Stimulated activated naive CD8-positive, alpha-beta T cell treated with anti-CD3 and anti-CD28 coated beads, Interleukin-15, Interleukin-2, amounts not matched to agents 100 ng/mL and 50 ng/mL, for 24 hours (primary cell): ENCODE data around the gene GNA15.

Experiments
- H3K27ac Mint-ChIP-seq: one replicate; pipeline ENCODE4 v1.8.0; 2021; ENCODE audit warnings: mild to moderate bottlenecking, mixed read lengths
- H3K27me3 Mint-ChIP-seq: one replicate; pipeline ENCODE4 v1.8.0; 2021; ENCODE audit warnings: mixed read lengths
- H3K36me3 Mint-ChIP-seq: one replicate; pipeline ENCODE4 v1.8.0; 2021; ENCODE audit warnings: low read depth, mixed read lengths
- H3K4me1 Mint-ChIP-seq: one replicate; pipeline ENCODE4 v1.8.0; 2021; ENCODE audit warnings: low read depth, mixed read lengths
- H3K4me3 Mint-ChIP-seq: one replicate; pipeline ENCODE4 v1.8.0; 2021; ENCODE audit warnings: mild to moderate bottlenecking, mixed read lengths
- H3K9me3 Mint-ChIP-seq: one replicate; pipeline ENCODE4 v1.8.0; 2021; ENCODE audit warnings: mixed read lengths

The GNA15 gene

DNA sequence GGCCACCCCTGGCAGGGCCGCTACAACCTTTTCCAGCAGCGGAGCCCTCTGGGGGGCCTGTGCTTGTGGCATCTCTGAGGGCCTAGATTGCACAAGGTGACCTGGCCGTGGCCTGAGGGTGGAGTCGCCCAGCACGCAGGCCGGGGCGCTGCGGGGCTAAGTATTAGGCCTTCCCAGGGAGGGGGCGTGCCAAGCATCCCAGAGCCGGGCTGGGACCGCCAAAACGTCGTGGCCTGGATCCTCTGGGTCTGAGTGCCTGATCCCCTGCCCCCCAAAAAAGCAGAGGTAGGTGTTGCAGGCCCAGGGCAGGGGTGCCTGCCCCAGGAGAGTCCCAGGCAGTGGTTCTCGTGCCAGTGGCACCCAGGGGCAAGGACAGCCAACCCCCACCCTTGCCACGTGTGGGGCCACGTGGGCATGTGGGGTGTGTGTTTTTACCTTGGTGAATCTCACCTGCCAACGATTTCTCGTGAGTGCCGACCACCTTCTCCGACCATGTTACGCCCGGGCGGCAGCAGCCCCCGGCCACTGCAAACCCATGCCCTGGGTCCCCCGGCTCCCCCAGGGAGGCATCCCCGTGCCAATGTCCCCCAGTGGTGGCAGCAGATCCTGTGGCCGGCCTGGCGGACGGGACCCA, 12.6 kb upstream of the GNA15 start:
- Mint-ChIP-seq H3K9me3 (no peaks in the 10 kb centered on the region), H3K27me3 (peaks cover 4% of the 10 kb centered on the region), H3K4me1 (peaks cover 4% of the 10 kb centered on the region), H3K27ac (no peak overlapping the region), H3K4me3 (no peak overlapping the region), H3K36me3 (no peaks in the 10 kb centered on the region)

DNA sequence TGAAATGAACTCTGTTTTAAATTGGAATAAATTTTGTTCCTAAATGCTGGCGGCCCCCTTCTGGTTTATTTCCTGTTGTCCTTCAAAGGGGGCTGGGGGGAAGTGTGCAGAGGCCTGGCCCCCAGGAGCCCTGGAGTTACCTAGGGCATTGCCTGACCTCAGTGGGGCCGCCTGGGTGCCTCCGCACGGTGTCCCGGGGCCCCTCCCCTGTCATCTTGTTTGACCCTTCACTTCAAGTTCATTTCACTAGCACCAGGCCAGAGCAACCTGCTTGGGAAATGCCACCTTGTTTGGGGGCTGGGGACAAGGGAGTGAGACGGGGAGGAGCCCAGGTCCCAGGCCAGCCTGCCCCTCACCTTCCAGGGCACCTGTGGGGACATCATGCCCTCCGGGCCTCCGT, 11.9 kb upstream of the GNA15 start:
- Mint-ChIP-seq H3K4me3 (no peak overlapping the region), H3K4me1 (peaks cover 4% of the 10 kb centered on the region), H3K27me3 (peaks cover 4% of the 10 kb centered on the region), H3K9me3 (no peaks in the 10 kb centered on the region), H3K36me3 (no peaks in the 10 kb centered on the region), H3K27ac (no peak overlapping the region)

DNA sequence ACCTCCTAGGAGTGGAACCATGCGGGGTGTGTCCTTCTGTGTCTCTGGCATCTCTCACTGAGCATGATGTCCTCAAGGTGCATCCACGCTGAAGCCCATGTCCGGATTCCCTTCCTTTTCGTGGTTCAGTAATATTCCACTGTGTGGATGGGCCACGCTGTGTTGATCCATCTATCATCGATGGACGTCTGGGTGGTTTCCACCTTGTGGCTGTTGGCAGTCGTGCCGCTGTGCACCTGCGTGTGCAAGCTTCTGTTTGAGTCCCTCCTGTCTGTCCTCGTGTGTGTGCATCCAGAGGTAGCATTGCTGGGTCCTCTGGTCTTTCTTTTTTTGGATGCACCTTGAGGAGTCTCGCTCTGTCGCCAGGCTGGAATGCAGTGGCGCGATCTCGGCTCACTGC, 11.2 kb upstream of the GNA15 start:
- peaks cover 4% of the 10 kb centered on the region for H3K27me3 Mint-ChIP-seq
- no peak overlapping the region for H3K4me3 Mint-ChIP-seq
- H3K4me1 Mint-ChIP-seq, result peaks cover 4% of the 10 kb centered on the region
- no peaks in the 10 kb centered on the region for H3K36me3 Mint-ChIP-seq
- H3K27ac Mint-ChIP-seq, result no peak overlapping the region
- no peaks in the 10 kb centered on the region for H3K9me3 Mint-ChIP-seq

DNA sequence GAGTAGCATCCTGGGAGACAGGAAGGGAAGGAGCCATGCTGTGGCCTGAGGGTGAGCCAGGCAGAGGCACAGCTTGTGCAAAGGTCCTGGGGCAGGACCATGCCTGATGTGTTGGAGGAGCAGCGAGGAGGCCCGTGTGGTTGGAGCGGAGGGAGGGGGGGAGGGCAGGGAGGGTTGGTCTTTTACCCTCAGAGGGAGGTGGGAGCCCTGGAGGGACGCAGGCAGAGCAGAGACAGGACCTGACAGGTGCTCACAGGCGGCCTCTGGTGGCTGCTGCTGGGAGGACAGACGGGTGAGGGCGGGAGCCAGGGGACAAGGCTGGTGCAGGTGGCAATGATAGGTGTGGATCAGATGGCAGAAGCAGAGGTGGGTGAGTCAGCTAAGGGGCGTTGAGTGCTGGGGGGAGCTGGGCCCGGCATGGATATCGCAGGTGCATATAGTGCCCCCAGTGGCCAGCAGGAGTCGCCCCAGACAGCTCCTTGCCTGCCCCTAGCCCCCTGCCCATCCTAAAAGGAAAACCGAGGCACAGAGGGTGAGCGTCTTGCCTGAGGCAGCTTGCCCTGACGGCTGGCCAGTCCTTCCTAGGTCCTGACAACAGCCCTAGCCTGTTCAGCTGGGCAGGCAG, 9.8 kb upstream of the GNA15 start:
- Mint-ChIP-seq H3K4me3 (no peak overlapping the region), H3K36me3 (no peaks in the 10 kb centered on the region), H3K4me1 (peaks cover 4% of the 10 kb centered on the region), H3K9me3 (no peaks in the 10 kb centered on the region), H3K27me3 (peaks cover 4% of the 10 kb centered on the region), H3K27ac (no peak overlapping the region)

DNA sequence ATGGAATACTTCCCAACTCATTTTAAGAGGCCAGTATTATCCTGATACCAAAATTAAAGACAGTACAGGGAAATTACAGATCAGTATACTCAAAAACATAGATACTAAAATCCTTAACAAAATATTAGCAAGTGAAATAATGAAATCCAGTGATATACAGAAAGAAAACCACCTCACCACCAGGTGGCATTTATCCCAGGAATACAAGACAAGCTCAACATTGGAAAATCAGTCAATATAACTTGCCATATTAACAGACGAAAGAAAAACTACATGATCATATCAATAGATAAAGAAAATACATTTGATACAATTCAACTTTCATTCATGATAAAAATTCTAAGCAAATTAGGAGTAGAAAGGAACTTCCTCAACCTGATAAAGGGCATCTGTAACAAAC, 6.7 kb upstream of the GNA15 start:
- Mint-ChIP-seq H3K4me3 (no peak overlapping the region), H3K9me3 (no peaks in the 10 kb centered on the region), H3K4me1 (peaks cover 24% of the 10 kb centered on the region), H3K27me3 (peaks cover 4% of the 10 kb centered on the region), H3K27ac (no peak overlapping the region), H3K36me3 (no peaks in the 10 kb centered on the region)

DNA sequence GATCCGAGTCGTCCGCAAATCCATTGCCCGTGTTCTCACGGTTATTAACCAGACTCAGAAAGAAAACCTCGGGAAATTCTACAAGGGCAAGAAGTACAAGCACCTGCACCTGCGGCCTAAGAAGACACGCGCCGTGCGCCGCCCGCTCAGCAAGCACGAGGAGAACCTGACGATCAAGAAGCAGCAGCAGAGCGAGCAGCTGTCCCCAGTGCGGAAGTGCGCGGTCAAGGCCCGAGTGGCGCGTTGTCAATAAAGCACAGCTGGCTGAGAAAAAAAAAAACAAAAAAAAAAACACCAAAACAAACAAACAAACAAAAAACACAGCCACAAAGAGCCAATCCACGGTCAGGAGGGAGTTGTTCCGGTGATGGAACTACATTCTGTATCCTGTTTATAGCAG, 4.7 kb upstream of the GNA15 start:
- Mint-ChIP-seq H3K4me1 (peaks cover 25% of the 10 kb centered on the region), H3K9me3 (no peaks in the 10 kb centered on the region), H3K27me3 (no peaks in the 10 kb centered on the region), H3K4me3 (no peak overlapping the region), H3K36me3 (no peaks in the 10 kb centered on the region), H3K27ac (no peak overlapping the region)

DNA sequence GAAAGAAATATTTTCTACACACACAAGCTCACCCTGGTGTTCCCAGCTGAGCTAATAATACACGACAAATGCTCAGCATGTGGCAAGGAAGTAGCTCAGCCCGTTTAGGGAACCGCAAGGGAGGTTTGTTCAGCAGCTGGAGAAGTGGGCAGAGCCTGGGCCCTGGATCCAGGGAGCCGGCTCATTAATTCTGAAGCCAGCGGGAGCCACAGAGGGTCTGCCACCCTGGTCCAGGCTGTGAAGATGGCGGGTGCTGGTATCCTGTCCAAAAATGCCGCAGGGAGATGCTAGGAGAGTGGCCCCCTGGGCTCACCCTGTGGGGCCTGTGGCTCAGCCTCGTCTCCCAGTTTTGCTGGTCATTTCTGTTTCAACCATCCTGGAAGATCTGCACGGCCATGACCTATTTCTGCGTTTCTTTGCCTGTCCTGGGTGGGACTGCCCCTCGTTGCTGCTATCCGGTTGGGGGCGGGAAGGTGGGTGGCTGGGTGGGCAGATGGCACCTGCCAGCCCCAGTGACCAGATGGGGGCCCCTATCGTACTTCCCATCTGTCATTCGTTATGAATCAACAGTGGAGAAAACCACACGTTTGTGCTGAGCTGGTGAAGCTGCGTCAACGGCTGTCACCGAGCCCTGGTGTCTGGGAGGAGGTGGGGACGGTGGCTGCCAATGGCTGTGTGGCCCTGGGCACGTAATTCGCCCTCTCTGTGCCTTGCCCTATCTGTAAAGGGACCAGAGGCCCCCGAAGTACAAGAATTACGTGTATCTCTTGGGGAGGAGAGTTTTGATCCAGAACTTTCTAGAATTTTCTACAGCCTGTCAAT, 2.7 kb upstream of the GNA15 start:
- peaks cover 5% of the 10 kb centered on the region for H3K27me3 Mint-ChIP-seq
- peak overlapping the region; percentile 88 for H3K27ac Mint-ChIP-seq
- peak overlapping the region; percentile 56 for H3K4me3 Mint-ChIP-seq
- no peaks in the 10 kb centered on the region for H3K36me3 Mint-ChIP-seq
- H3K4me1 Mint-ChIP-seq, result peaks cover 33% of the 10 kb centered on the region
- no peaks in the 10 kb centered on the region for H3K9me3 Mint-ChIP-seq

DNA sequence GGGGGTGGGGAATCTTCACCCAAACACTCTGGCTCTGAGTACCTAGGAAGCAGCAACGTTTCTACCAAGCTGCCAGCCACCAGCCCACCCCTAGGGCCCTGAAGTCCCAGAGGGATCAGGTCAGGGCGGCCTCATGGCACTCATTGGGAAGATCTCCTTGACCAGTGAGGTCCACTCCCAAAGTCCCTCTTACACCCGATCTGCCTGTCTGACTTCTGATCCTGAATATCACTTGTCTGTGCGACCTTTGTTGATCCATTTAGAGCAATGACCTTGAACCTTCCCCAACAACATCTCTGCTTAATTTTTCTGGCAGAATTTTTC, 2.1 kb upstream of the GNA15 start:
- peak overlapping the region; percentile 88 for H3K27ac Mint-ChIP-seq
- H3K4me1 Mint-ChIP-seq, result peaks cover 33% of the 10 kb centered on the region
- peaks cover 5% of the 10 kb centered on the region for H3K27me3 Mint-ChIP-seq
- H3K36me3 Mint-ChIP-seq, result no peaks in the 10 kb centered on the region
- H3K9me3 Mint-ChIP-seq, result no peaks in the 10 kb centered on the region
- H3K4me3 Mint-ChIP-seq, result peak overlapping the region; percentile 56

DNA sequence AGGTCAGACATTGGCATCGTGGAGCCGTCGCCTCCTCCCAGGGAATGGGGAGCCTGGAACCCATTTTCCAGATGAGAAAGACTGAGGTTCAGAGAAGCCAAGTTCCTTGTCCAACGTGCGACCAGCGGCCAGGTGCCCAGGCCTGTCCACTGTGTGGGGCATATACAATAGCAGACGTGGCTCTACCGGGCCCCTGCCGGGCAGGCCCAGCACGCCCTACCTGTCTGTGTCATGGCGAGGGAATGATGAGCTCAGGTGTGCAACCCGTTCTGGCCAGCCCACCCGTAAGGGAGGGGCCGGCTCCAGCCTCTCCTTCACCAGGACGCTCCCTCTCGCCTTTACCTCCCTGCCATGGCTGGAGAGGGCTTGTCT, 837 bp downstream of the GNA15 start:
- H3K9me3 Mint-ChIP-seq, result peaks cover 5% of the 10 kb centered on the region

DNA sequence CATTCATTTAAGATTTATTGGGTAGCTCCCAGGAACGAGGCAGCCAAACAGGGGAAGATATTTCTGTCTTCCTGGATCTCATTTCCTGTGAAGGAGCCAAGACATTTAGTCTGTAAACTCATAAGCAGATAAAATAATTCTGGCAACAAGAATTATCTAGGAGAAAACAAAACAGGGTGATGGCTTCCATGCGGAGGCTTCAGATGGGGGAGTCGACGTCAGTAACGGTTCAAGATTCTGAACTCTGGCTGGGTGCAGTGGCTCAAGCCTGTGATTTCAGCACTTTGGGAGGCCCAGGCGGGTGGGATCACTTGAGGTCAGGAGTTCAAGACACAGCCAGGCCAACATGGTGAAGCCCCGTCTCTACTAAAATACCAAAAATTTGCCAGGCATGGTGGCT, 1.3 kb downstream of the GNA15 start:
- Mint-ChIP-seq H3K9me3 (peaks cover 5% of the 10 kb centered on the region), H3K4me1 (peaks cover 52% of the 10 kb centered on the region), H3K27me3 (peaks cover 5% of the 10 kb centered on the region), H3K4me3 (peak overlapping the region; percentile 73), H3K27ac (no peak overlapping the region), H3K36me3 (no peaks in the 10 kb centered on the region)

More for the DNA sequence above, 837 bp downstream of the GNA15 start:
- no peaks in the 10 kb centered on the region for H3K36me3 Mint-ChIP-seq
- no peak overlapping the region for H3K27ac Mint-ChIP-seq
- peak overlapping the region; percentile 73 for H3K4me3 Mint-ChIP-seq
- H3K4me1 Mint-ChIP-seq, result peaks cover 49% of the 10 kb centered on the region
- H3K27me3 Mint-ChIP-seq, result peaks cover 5% of the 10 kb centered on the region

DNA sequence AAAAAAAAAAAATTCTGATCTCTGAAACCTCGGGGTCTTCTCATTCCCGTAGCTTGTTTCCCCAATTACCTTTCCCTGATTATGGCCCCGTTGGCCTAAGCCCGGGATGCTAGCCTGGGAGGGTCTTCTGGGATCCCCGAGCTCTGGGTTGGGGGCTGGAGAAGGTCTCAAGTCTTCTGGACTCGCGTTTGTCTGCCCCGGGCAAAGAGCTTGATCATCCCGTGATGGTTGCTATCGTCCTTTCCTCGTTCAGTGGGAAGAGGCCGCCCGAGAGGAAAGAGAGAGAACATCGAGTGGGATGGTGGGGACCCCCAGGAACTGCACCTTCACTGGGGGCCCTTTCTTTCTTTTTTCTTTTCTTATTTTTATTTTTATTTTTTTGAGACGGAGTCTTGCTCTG, 2.4 kb downstream of the GNA15 start:
- H3K4me1 Mint-ChIP-seq, result peaks cover 51% of the 10 kb centered on the region
- no peak overlapping the region for H3K4me3 Mint-ChIP-seq
- H3K9me3 Mint-ChIP-seq, result peaks cover 5% of the 10 kb centered on the region
- peaks cover 5% of the 10 kb centered on the region for H3K27me3 Mint-ChIP-seq
- H3K27ac Mint-ChIP-seq, result no peak overlapping the region
- no peaks in the 10 kb centered on the region for H3K36me3 Mint-ChIP-seq

DNA sequence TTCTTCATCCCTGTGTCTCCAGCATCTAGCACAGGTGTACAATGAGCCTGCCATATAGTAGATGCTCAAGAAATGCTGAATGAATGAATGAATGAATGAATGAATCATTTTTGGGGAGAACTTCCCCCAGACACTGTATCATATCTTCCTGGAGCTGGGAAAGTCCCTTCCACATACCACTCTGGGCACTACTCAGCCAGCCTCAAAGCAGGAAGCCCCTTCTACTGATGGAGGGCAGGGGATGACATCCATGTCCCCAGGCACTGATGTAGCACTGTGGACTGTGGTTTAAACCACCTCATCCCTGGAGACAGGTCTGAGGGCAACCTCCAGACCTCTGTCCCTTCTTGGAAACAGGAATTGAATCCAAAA, 4.8 kb downstream of the GNA15 start:
- H3K27ac Mint-ChIP-seq, result peak overlapping the region; percentile 53
- peaks cover 5% of the 10 kb centered on the region for H3K9me3 Mint-ChIP-seq
- H3K4me1 Mint-ChIP-seq, result peaks cover 38% of the 10 kb centered on the region
- H3K36me3 Mint-ChIP-seq, result no peaks in the 10 kb centered on the region
- no peak overlapping the region for H3K4me3 Mint-ChIP-seq
- H3K27me3 Mint-ChIP-seq, result peaks cover 5% of the 10 kb centered on the region

DNA sequence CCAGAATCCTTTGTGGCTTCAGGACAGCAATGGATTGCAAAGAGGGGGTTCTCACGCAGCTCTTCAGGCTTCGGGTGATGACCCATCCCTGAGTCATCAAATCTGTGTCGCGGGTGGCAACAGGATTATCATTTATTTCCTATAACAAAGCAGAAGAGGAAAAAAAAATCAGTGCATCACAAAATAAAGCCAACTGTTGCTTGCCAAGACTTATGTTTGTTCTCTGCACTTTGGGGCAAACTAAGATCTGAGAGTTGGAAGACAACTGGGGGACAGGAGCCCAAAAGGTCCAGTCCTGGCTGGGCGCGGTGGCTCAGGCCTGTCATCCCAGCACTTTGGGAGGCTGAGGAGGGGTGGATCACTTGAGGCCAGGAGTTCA, 6.4 kb downstream of the GNA15 start:
- H3K9me3 Mint-ChIP-seq, result peaks cover 5% of the 10 kb centered on the region
- H3K4me1 Mint-ChIP-seq, result peaks cover 35% of the 10 kb centered on the region
- H3K36me3 Mint-ChIP-seq, result no peaks in the 10 kb centered on the region
- peak overlapping the region; percentile 45 for H3K4me3 Mint-ChIP-seq
- no peaks in the 10 kb centered on the region for H3K27me3 Mint-ChIP-seq
- H3K27ac Mint-ChIP-seq, result peak overlapping the region; percentile 79

DNA sequence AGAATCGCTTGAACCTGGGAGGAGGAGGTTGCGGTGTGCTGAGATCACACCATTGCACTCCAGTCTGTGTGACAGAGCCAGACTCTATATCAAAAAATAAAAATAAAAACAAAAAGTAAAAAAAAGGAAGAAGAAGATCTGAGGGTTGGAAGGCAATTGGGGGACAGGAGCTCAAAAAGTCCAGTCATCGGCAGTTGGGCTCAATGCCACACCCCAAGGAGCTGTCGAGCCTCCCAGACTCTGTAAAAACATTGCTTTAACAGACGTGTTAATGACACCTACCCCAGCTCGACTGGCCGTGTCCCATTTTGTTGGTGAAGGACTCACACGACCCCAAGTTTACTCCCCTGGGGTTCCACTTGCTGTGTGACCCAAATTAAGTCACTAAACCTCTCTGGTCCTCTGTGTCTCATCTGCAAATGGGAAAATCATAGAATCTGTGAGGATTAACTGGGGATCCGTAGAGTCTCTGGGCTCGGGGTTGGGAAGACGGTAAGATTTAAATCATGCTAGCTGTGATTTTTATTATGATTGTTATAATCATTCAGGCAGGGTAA, 7.0 kb downstream of the GNA15 start:
- H3K9me3 Mint-ChIP-seq, result peaks cover 5% of the 10 kb centered on the region
- peak overlapping the region; percentile 79 for H3K27ac Mint-ChIP-seq
- H3K27me3 Mint-ChIP-seq, result no peaks in the 10 kb centered on the region
- H3K36me3 Mint-ChIP-seq, result no peaks in the 10 kb centered on the region
- H3K4me3 Mint-ChIP-seq, result no peak overlapping the region
- H3K4me1 Mint-ChIP-seq, result peaks cover 35% of the 10 kb centered on the region

DNA sequence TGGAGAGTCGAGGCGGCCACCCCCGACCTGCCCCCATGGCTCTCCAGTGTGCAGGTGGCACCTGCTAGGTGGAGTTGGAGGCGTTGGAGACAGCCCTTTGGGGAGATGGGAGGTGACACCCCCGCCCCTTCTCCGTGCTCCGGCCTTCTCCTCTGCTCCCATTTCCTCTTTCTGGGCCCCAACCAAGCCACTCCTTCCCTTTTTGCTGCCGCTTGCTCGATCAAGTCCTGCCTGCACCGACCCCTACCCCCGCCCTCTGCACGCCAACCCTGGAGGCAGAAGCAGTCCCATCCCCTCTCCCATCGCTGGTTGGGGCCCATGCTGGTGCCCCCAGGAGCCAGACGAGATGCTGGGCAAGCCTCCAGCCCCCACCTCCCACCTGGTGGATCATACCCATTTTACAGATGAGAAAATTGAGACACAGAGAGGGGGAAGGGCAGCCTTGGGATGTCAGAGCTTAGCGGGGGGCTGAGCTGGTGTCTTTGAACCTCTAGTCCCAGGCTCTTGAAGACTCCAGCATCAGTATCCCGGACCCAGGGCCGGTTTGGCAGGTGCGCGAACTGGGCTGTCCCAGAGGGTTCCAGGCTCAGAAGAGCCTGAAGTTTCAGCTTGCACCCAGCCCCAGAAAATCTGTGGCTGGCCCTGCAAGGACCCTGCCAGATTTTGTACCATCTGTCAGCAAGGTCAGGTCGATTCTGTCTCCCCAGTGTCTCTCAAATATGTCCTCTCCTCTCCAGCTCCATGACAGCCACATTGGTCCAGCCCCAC, 10.3 kb downstream of the GNA15 start:
- Mint-ChIP-seq H3K4me3 (no peak overlapping the region), H3K36me3 (no peaks in the 10 kb centered on the region), H3K27ac (no peak overlapping the region), H3K27me3 (no peaks in the 10 kb centered on the region), H3K9me3 (no peaks in the 10 kb centered on the region), H3K4me1 (peaks cover 28% of the 10 kb centered on the region)
